SK-N-SH (cell line): ENCODE data around the gene PALM3. TPM values are rescaled to one million over a fixed set of nuclear protein-coding genes. Genes with fewer than 3 reads are reported as not detected.

Experiments
- CTCF ChIA-PET: fragments of 300-600, 350-600 bp; formaldehyde crosslinking; extraction: SDS; loops from one replicate; lab custom pipeline; 2021; lab: Yijun Ruan, JAX
- POLR2A ChIA-PET: fragments of 350-600 bp; sonication (Branson Sonifier 250); formaldehyde crosslinking; extraction: SDS; loops from one replicate; lab custom pipeline; 2020; ENCODE audit warnings: antibody characterized with exemption, inconsistent platforms; lab: Yijun Ruan, JAX
- DNase-seq: peaks from one replicate; pipeline ENCODE4 v3.0.0; 2012
- H2AFZ ChIP-seq: fragments of 200-600 bp; sonication (generic); 2 replicates; pipeline ENCODE4 v1.8.1; 2016; ENCODE audit warnings: antibody characterized with exemption, mild to moderate bottlenecking, low read depth
- H3F3A ChIP-seq: fragments of 200-600 bp; sonication (generic); replicated peaks from 2 replicates; pipeline ENCODE3; 2016; ENCODE audit warnings: antibody characterized with exemption, mild to moderate bottlenecking; ENCODE audit not compliant: insufficient read depth
- H3K27ac ChIP-seq, 2 experiments: fragments of 200-500 bp in 1 of 2; fragments of 200-600 bp in 1 of 2; sonication (Bioruptor generic) in 1 of 2; sonication (generic), shearing (Covaris generic) in 1 of 2; 2 replicates each; pipeline versions ENCODE4 v1.5.1 to v1.6.1; 2014 to 2016; ENCODE audit warnings: low read depth in 2 of 2, inconsistent platforms in 1 of 2, low read length in 1 of 2, mild to moderate bottlenecking in 1 of 2, mixed read lengths in 1 of 2
- H3K27me3 ChIP-seq: fragments of 200-600 bp; sonication (generic), shearing (Covaris generic); 2 replicates; pipeline ENCODE4 v1.6.1; 2016; ENCODE audit warnings: mixed run types; ENCODE audit not compliant: insufficient read depth
- H3K36me3 ChIP-seq, 2 experiments: fragments of 200-500 bp in 1 of 2; fragments of 200-600 bp in 1 of 2; sonication (Bioruptor generic) in 1 of 2; sonication (generic) in 1 of 2; replicated peaks in 1 of 2; 2 replicates each; pipeline versions ENCODE3 to v1.5.1; 2014 to 2016; ENCODE audit warnings: low read length in 1 of 2, mild to moderate bottlenecking in 1 of 2; ENCODE audit not compliant: insufficient read depth in 2 of 2, control insufficient read depth in 1 of 2
- H3K4me1 ChIP-seq, 2 experiments: fragments of 200-500 bp in 1 of 2; fragments of 200-600 bp in 1 of 2; sonication (Bioruptor generic) in 1 of 2; sonication (generic), shearing (Covaris generic) in 1 of 2; 2 replicates each; pipeline versions ENCODE4 v1.5.1 to v1.6.1; 2014 to 2016; ENCODE audit warnings: low read depth in 1 of 2, low read length in 1 of 2, mixed run types in 1 of 2; ENCODE audit not compliant: insufficient read depth in 2 of 2, control insufficient read depth in 1 of 2
- H3K4me2 ChIP-seq: fragments of 200-600 bp; sonication (generic), shearing (Covaris generic); 2 replicates; pipeline ENCODE4 v1.6.1; 2017; ENCODE audit warnings: mixed run types
- H3K4me3 ChIP-seq, 2 experiments: fragments of 200-500 bp in 1 of 2; fragments of 200-600 bp in 1 of 2; sonication (Bioruptor generic) in 1 of 2; sonication (generic), shearing (Covaris generic) in 1 of 2; 2 replicates each; pipeline versions ENCODE4 v1.5.1 to v1.8.1; 2014 to 2016; ENCODE audit warnings: low read depth in 2 of 2, inconsistent platforms in 1 of 2, low read length in 1 of 2, mild to moderate bottlenecking in 1 of 2, mixed read lengths in 1 of 2, moderate library complexity in 1 of 2
- H3K79me2 ChIP-seq: fragments of 200-600 bp; sonication (generic); 2 replicates; pipeline ENCODE4 v1.8.1; 2017; ENCODE audit warnings: mild to moderate bottlenecking; ENCODE audit not compliant: insufficient read depth
- H3K9ac ChIP-seq: fragments of 200-600 bp; sonication (generic); 2 replicates; pipeline ENCODE4 v1.6.1; 2017; ENCODE audit warnings: mixed run types
- H3K9me2 ChIP-seq: fragments of 200-600 bp; sonication (generic); 2 replicates; pipeline ENCODE4 v1.6.1; 2017; ENCODE audit warnings: mixed run types
- H3K9me3 ChIP-seq: fragments of 200-600 bp; sonication (generic); 2 replicates; pipeline ENCODE4 v1.6.1; 2017; ENCODE audit warnings: mixed run types, mild to moderate bottlenecking, moderate library complexity
- H4K20me1 ChIP-seq: fragments of 200-600 bp; sonication (generic); 2 replicates; pipeline ENCODE4 v1.6.1; 2017; ENCODE audit warnings: mild to moderate bottlenecking, mixed run types; ENCODE audit not compliant: insufficient read depth
- CHD2 ChIP-seq: fragments of 150-350 bp; IDR thresholded peaks from 2 replicates; pipeline ENCODE4 v1.6.1; 2018; ENCODE audit warnings: low read length; ENCODE audit not compliant: partially characterized antibody
- CTCF ChIP-seq: fragments of 200-600 bp; sonication (generic); IDR thresholded peaks from 2 replicates; pipeline ENCODE4 v1.6.1; 2017; ENCODE audit warnings: antibody characterized with exemption, mild to moderate bottlenecking, moderate library complexity
- EZH2phosphoT487 ChIP-seq: fragments of 200-600 bp; sonication (generic); IDR thresholded peaks from 2 replicates; pipeline ENCODE4 v1.6.1; 2017; ENCODE audit warnings: low read depth, mixed run types, mild to moderate bottlenecking, antibody characterized with exemption, moderate library complexity, borderline replicate concordance
- FOXJ3 ChIP-seq: sonication (generic); formaldehyde crosslinking; IDR thresholded peaks from 2 replicates; pipeline ENCODE4 v1.5.1; 2020; ENCODE audit warnings: mild to moderate bottlenecking, missing genetic modification reagents
- FOXM1 ChIP-seq: IDR thresholded peaks from 2 replicates; pipeline ENCODE4 v1.4.0; 2012; ENCODE audit warnings: low read depth, mild to moderate bottlenecking
- MAX ChIP-seq: IDR thresholded peaks from 2 replicates; pipeline ENCODE4 v1.4.0; 2012; ENCODE audit warnings: low read depth
- MEF2A ChIP-seq: IDR thresholded peaks from 2 replicates; pipeline ENCODE4 v1.4.0; 2012; ENCODE audit warnings: low read depth, borderline replicate concordance
- MXI1 ChIP-seq: IDR thresholded peaks from 2 replicates; pipeline ENCODE4 v1.6.1; 2012; ENCODE audit warnings: mild to moderate bottlenecking, low read depth, low read length, improper control_type of control experiment
- POLR2AphosphoS5 ChIP-seq: IDR thresholded peaks from 2 replicates; pipeline ENCODE4 v1.6.1; 2012; ENCODE audit warnings: low read depth, low read length
- RAD21 ChIP-seq: IDR thresholded peaks from 2 replicates; pipeline ENCODE4 v1.6.1; 2012; ENCODE audit warnings: mild to moderate bottlenecking, low read length
- RCOR1 ChIP-seq: fragments of 150-350 bp; IDR thresholded peaks from 2 replicates; pipeline ENCODE4 v1.6.1; 2017; ENCODE audit warnings: antibody characterized with exemption, low read length
- RFX5 ChIP-seq: IDR thresholded peaks from 2 replicates; pipeline ENCODE4 v1.6.1; 2012; ENCODE audit warnings: mild to moderate bottlenecking, improper control_type of control experiment, low read length
- SIN3A ChIP-seq: IDR thresholded peaks from 2 replicates; pipeline ENCODE4 v1.6.1; 2012; ENCODE audit warnings: low read depth, mild to moderate bottlenecking, low read length, moderate library complexity, borderline replicate concordance
- ZBTB33 ChIP-seq: IDR thresholded peaks from 2 replicates; pipeline ENCODE4 v1.4.0; 2012; ENCODE audit warnings: low read depth, borderline replicate concordance
- WGBS: methylation state at CpG from one replicate; pipeline ENCODE4 v1.1.6; 2017; ENCODE audit warnings: low lambda C conversion rate; 5-methylcytosine and 5-hydroxymethylcytosine counted together
- polyA plus RNA-seq, 3 experiments: library from polyadenylated mRNA; depleted of rRNA; stranded (reverse); fragments of >200 nt; gene quantifications; 2 replicates each; pipeline ENCODE4 v1.2.3, GENCODE V29; 2012

PALM3 gene
- polyA plus RNA-seq, 1 of the 3 experiments (the other 2 are of a cell fraction) = 5.5 TPM

GRCh38 chr19:14070268-14071050 is 8.6 kb upstream of the PALM3 start (continued):
- no peak for TF ChIP-seq CTCF

GRCh38 chr19:14066134-14066533 is 4.3 kb upstream of the PALM3 start:
- Histone ChIP-seq H3K27ac (no peak overlapping the region), H3K79me2 (no peaks in the 10 kb centered on the region), H3F3A (no peaks in the 10 kb centered on the region), H3K9ac (no peak overlapping the region), H3K36me3 (no peaks in the 10 kb centered on the region), H3K4me1 (no peaks in the 10 kb centered on the region), H3K27me3 (no peaks in the 10 kb centered on the region), H3K4me2 (no peak overlapping the region), H4K20me1 (no peaks in the 10 kb centered on the region), H3K9me3 (no peaks in the 10 kb centered on the region), H2AFZ (no peak overlapping the region), H3K9me2 (no peaks in the 10 kb centered on the region), H3K4me3 (no peak overlapping the region)
- 17% methylated on average over 2 of the region's 2 CpGs for WGBS
- TF ChIP-seq CTCF (no peak), FOXM1 (no peak), ZBTB33 (no peak), RFX5 (no peak), EZH2phosphoT487 (no peak), MAX (no peak), CHD2 (no peak), RAD21 (no peak), FOXJ3 (CRISPR knock-in tag) (no peak), MEF2A (no peak), SIN3A (no peak), MXI1 (no peak), POLR2AphosphoS5 (no peak), RCOR1 (no peak)
- POLR2A ChIA-PET = interaction anchor here (0.7 kb wide), 1 partner anchor 102 kb away, joined by 4 read pairs; no protein-coding TSS in a partner anchor
- DNase-seq = no peak
- CTCF ChIA-PET = interaction anchor here (1.1 kb wide), 1 partner anchor 9 kb away, joined by 3 read pairs; no protein-coding TSS in a partner anchor
